C4-2B (cell line): ENCODE measurements around the gene QSOX1.

Experiments used
- H3K27ac ChIP-seq: fragments of 450-650 bp; 2 replicates; pipeline ENCODE4 v1.5.1; 2017
- CTCF ChIP-seq: fragments of 450-650 bp; conservative IDR thresholded peaks from 2 replicates; pipeline ENCODE4 v1.5.1; 2017; ENCODE audit warnings: mild to moderate bottlenecking
- ZFX ChIP-seq: fragments of 450-650 bp; IDR thresholded peaks from 2 replicates; pipeline ENCODE4 v1.6.1; 2017

Gene QSOX1

GRCh38 chr1:180206581-180206980, 51.9 kb downstream of the QSOX1 start:
- no peak for TF ChIP-seq ZFX
- TF ChIP-seq CTCF, result no peak

GRCh38 chr1:180208264-180208663, 53.6 kb downstream of the QSOX1 start:
- no peak for TF ChIP-seq CTCF
- TF ChIP-seq ZFX, result no peak

More at GRCh38 chr1:180206581-180206980, 51.9 kb downstream of the QSOX1 start:
- no peak overlapping the region for H3K27ac ChIP-seq

GRCh38 chr1:180210008-180210620, 55.4 kb downstream of the QSOX1 start:
- H3K27ac ChIP-seq, result no peak overlapping the region
- TF ChIP-seq ZFX (no peak), CTCF (no peak)

More at GRCh38 chr1:180208264-180208663, 53.6 kb downstream of the QSOX1 start:
- no peak overlapping the region for H3K27ac ChIP-seq

GRCh38 chr1:180211156-180211859, 56.6 kb downstream of the QSOX1 start:
- no peak for TF ChIP-seq ZFX
- no peak for TF ChIP-seq CTCF
- no peak overlapping the region for H3K27ac ChIP-seq

- TF ChIP-seq ZFX (no peak), CTCF (no peak)
- H3K27ac ChIP-seq, result no peak overlapping the region
Measured at GRCh38 chr1:180211860-180212229, 57.2 kb downstream of the QSOX1 start.

- no peak for TF ChIP-seq CTCF
- TF ChIP-seq ZFX, result no peak
- no peak overlapping the region for H3K27ac ChIP-seq
Measured at GRCh38 chr1:180213401-180214170, 58.9 kb downstream of the QSOX1 start.
